DND-41 (cell line): ENCODE measurements around the gene ERCC2.

Experiments
- EZH2 ChIP-seq: IDR thresholded peaks from 3 replicates; pipeline ENCODE4 v1.6.1; 2012; ENCODE audit warnings: borderline replicate concordance, low read depth, mild to moderate bottlenecking, moderate library complexity, low read length, inconsistent platforms; ENCODE audit not compliant: severe bottlenecking
- TF ChIP-seq, protein P1 (sequence below): IDR thresholded peaks from 2 replicates; pipeline ENCODE4 v1.5.1; 2012; ENCODE audit warnings: borderline replicate concordance, low read length, moderate library complexity, mild to moderate bottlenecking; ENCODE audit not compliant: poor library complexity, severe bottlenecking; ENCODE audit errors: extremely low read depth

DNA sequence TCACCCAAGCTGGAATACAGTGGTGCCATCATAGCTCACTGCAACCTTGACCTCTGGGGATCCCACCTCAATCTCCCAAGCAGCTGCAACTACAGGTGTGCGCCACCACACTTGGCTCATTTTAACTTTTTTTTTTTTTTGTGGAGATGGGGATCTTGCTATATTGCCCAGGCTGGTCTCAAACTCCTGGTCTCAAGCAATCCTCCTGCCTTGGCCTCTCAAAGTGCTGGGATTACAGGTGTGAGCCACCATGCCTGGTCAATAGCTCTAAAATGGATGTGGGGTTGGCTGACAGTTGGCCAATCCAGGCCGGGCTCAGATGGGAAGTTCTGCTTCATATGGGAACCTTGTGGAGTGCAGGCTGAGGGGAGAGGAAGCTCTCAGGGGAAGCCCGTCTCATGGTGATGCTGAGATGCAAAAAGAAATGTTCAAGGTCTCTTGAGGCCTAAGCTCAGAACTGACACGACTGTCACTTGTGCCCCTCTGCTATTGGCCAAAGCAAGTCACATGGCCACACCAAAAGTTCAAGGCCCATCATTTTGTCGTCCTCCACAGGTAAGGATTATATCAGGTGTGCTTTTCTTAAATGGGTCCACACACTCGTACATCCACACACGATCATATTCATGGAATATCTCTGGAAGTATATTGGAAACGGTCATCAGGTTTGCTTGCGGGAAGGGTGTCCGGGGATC lies 36.6 kb downstream of the ERCC2 start:
- TF ChIP-seq, protein P1, sequence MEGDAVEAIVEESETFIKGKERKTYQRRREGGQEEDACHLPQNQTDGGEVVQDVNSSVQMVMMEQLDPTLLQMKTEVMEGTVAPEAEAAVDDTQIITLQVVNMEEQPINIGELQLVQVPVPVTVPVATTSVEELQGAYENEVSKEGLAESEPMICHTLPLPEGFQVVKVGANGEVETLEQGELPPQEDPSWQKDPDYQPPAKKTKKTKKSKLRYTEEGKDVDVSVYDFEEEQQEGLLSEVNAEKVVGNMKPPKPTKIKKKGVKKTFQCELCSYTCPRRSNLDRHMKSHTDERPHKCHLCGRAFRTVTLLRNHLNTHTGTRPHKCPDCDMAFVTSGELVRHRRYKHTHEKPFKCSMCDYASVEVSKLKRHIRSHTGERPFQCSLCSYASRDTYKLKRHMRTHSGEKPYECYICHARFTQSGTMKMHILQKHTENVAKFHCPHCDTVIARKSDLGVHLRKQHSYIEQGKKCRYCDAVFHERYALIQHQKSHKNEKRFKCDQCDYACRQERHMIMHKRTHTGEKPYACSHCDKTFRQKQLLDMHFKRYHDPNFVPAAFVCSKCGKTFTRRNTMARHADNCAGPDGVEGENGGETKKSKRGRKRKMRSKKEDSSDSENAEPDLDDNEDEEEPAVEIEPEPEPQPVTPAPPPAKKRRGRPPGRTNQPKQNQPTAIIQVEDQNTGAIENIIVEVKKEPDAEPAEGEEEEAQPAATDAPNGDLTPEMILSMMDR = no peak
- no peak for TF ChIP-seq EZH2
